A673 (cell line): ENCODE data around the gene ANKS3. TPM values are rescaled to one million over a fixed set of nuclear protein-coding genes. Genes with fewer than 3 reads are reported as not detected.
"Not testable (repeated sequence)": the region's sequence is repeated elsewhere in the genome, so short reads cannot be mapped to it uniquely, and the experiment has no call there.

Experiments
- BruUV-seq: library from RNA; stranded (reverse); fragments of 400-500 nt; replicated peaks from 2 replicates; lab custom pipeline; 2021; lab: Mats Ljungman, UMichigan
- CTCF ChIA-PET: fragments of 300-600 bp; sonication (Branson Sonifier 250); formaldehyde crosslinking; loops from one replicate; lab custom pipeline; 2022; ENCODE audit warnings: antibody characterized with exemption; lab: Charles Lee
- POLR2A ChIA-PET: fragments of 300-600 bp; sonication (Branson Sonifier 250); formaldehyde crosslinking; loops from one replicate; lab custom pipeline; 2022; ENCODE audit warnings: antibody characterized with exemption; ENCODE audit not compliant: low non-redundant PET; lab: Charles Lee
- DNase-seq: peaks from one replicate; pipeline ENCODE4 v3.0.0-alpha.2; 2015; ENCODE audit warnings: low spot score
- H3K27ac ChIP-seq: fragments of 200-600 bp; sonication (generic); 2 replicates; pipeline ENCODE4 v1.5.1; 2016; ENCODE audit warnings: mixed run types, low read depth, mild to moderate bottlenecking, mixed read lengths, antibody characterized with exemption, low read length; ENCODE audit not compliant: poor library complexity, severe bottlenecking
- H3K27me3 ChIP-seq: fragments of 200-600 bp; sonication (generic); replicated peaks from 2 replicates; pipeline ENCODE4 v1.6.1; 2017; ENCODE audit warnings: mixed run types, low read depth, mild to moderate bottlenecking, mixed read lengths, antibody characterized with exemption, low read length; ENCODE audit not compliant: insufficient read depth, poor library complexity
- H3K36me3 ChIP-seq: fragments of 200-600 bp; sonication (generic); 2 replicates; pipeline ENCODE4 v1.6.1; 2016; ENCODE audit warnings: mixed run types, mild to moderate bottlenecking, mixed read lengths, antibody characterized with exemption, low read length; ENCODE audit not compliant: insufficient read depth, poor library complexity, severe bottlenecking
- H3K4me1 ChIP-seq: fragments of 200-600 bp; sonication (generic); 2 replicates; pipeline ENCODE4 v1.6.1; 2017; ENCODE audit warnings: mixed run types, mild to moderate bottlenecking, mixed read lengths, antibody characterized with exemption, low read length; ENCODE audit not compliant: insufficient read depth, poor library complexity, severe bottlenecking
- H3K4me3 ChIP-seq: fragments of 200-600 bp; sonication (generic); 2 replicates; pipeline ENCODE4 v1.5.1; 2016; ENCODE audit warnings: low read depth, mixed run types, mild to moderate bottlenecking, mixed read lengths, low read length; ENCODE audit not compliant: poor library complexity, severe bottlenecking
- H3K9me3 ChIP-seq: fragments of 200-600 bp; sonication (generic); 2 replicates; pipeline ENCODE4 v1.6.1; 2016; ENCODE audit warnings: mixed run types, low read depth, mild to moderate bottlenecking, mixed read lengths, antibody characterized with exemption, low read length; ENCODE audit not compliant: poor library complexity, severe bottlenecking
- CTCF ChIP-seq: fragments of 300-800, 200-600 bp; sonication (generic); conservative IDR thresholded peaks from 2 replicates; pipeline ENCODE4 v1.5.1; 2017; ENCODE audit warnings: low read depth, mild to moderate bottlenecking, antibody characterized with exemption, low read length, moderate library complexity, mixed read lengths
- EZH2 ChIP-seq: fragments of 200-600 bp; sonication (generic); IDR thresholded peaks from 2 replicates; pipeline ENCODE4 v1.6.1; 2017; ENCODE audit warnings: borderline replicate concordance, low read depth, mild to moderate bottlenecking, mixed read lengths, antibody characterized with exemption, low read length; ENCODE audit not compliant: poor library complexity, severe bottlenecking
- intact Hi-C: fragments of 100-400 bp; cut with micrococcal nuclease; formaldehyde crosslinking; loops from one replicate; pipeline ENCODE4 v1.10.0; 2022; ENCODE audit not compliant: unreplicated experiment
- total RNA-seq: library from RNA; stranded (reverse); gene quantifications from 2 replicates; pipeline ENCODE4 v1.2.3, GENCODE V29; 2021

ANKS3 gene
- total RNA-seq, 1 experiment from 2014 or later = 26.9 TPM

GRCh38 chr16:4745274-4745569, 11.2 kb upstream of the ANKS3 start:
- POLR2A ChIA-PET = no interaction called here
- intact Hi-C loops = no loop called here
- Histone ChIP-seq H3K27ac (no peak overlapping the region), H3K27me3 (no peaks in the 10 kb centered on the region), H3K4me1 (no peaks in the 10 kb centered on the region), H3K9me3 (no peaks in the 10 kb centered on the region), H3K4me3 (no peak overlapping the region), H3K36me3 (no peaks in the 10 kb centered on the region)
- no peak for DNase-seq
- BruUV-seq = no TSS peak
- CTCF ChIA-PET = no interaction called here
- TF ChIP-seq EZH2 (no peak), CTCF (no peak)

GRCh38 chr16:4744555-4745273, 10.6 kb upstream of the ANKS3 start:
- no peaks in the 10 kb centered on the region for H3K36me3 ChIP-seq
- no peak overlapping the region for H3K4me3 ChIP-seq
- intact Hi-C loops = no loop called here
- H3K9me3 ChIP-seq = no peaks in the 10 kb centered on the region
- H3K27me3 ChIP-seq = no peaks in the 10 kb centered on the region
- no TSS peak for BruUV-seq
- no peaks in the 10 kb centered on the region for H3K4me1 ChIP-seq
- CTCF ChIA-PET = no interaction called here
- H3K27ac ChIP-seq = no peak overlapping the region
- DNase-seq = no peak
- POLR2A ChIA-PET = no interaction called here
- TF ChIP-seq CTCF (no peak), EZH2 (no peak)

GRCh38 chr16:4743226-4743878, 9.3 kb upstream of the ANKS3 start:
- Histone ChIP-seq H3K27me3 (no peaks in the 10 kb centered on the region), H3K4me1 (no peaks in the 10 kb centered on the region), H3K4me3 (no peak overlapping the region), H3K36me3 (no peaks in the 10 kb centered on the region), H3K9me3 (no peaks in the 10 kb centered on the region), H3K27ac (no peak overlapping the region)
- no peak for DNase-seq
- no TSS peak for BruUV-seq
- ChIA-PET POLR2A (no interaction called here), CTCF (no interaction called here)
- TF ChIP-seq CTCF (no peak), EZH2 (no peak)
- intact Hi-C loops = no loop called here

GRCh38 chr16:4738370-4738769, 4.3 kb upstream of the ANKS3 start:
- BruUV-seq, intact Hi-C loops, H3K27me3 ChIP-seq, H3K36me3 ChIP-seq, POLR2A ChIA-PET, H3K4me3 ChIP-seq, H3K4me1 ChIP-seq, DNase-seq, H3K9me3 ChIP-seq, H3K27ac ChIP-seq, CTCF ChIA-PET: not testable (repeated sequence)
